Activated gamma-delta T cell treated with Interleukin-2 at 50 U/mL for 16 hours (primary cell): ENCODE measurements around the gene PNMA8A.

ENCODE experiments used
- DNase-seq: peaks from one replicate; pipeline ENCODE4 v3.0.0-alpha.2; 2020

PNMA8A gene

DNA sequence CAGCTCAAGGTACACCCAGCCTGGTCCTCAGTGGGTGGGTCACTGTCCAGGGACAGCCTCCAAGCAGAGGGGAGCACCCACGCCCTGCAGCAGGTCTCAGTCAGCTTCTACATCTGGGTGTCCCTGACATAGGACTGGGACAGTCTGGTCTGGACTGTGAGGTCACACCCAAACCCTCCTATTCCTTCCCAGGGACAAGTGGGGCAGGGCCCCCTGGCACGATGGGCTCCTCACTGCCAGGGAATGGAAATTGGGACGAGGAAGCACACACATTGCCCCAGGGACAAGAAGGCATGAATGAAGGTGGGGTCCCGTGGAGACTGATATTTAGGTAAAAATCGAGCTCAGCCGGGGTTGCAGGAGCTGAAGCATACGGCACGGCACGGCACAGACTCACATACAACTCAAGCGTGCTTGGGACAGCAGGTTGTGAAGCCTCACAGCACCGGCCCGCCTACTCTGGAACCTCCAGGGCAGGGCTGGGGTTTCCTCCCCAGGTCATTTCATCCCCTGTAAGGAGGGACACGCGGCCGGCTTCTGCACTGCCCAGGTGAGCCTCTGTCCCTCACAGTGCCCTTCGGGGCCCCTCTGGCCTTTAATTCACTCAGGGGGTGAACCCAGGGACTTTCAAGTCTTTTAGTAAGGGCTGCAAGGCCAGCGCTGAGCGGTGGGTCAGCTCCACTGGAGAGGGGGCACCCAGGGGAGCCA is 20.8 kb upstream of the PNMA8A start:
- DNase-seq = no peak

DNA sequence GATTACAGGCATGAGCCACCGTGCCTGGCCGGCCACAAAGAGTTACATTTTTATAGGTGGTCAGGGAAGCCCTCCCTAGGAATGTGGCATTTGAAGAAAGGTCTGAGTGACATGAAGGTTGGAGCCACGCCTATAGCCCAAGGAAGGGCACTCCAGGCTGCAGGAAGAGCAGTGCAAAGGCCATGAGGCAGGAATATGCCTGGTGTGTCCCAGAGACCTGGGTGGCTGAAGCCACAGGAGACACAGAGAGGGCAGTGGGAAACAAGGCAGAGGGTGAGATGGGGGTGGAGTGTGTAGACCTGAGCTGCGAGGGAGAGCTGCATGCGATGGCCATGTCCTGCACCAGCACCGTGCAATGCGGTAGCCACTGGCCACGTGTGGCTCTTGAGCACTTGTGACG is 19.4 kb upstream of the PNMA8A start:
- no peak for DNase-seq

DNA sequence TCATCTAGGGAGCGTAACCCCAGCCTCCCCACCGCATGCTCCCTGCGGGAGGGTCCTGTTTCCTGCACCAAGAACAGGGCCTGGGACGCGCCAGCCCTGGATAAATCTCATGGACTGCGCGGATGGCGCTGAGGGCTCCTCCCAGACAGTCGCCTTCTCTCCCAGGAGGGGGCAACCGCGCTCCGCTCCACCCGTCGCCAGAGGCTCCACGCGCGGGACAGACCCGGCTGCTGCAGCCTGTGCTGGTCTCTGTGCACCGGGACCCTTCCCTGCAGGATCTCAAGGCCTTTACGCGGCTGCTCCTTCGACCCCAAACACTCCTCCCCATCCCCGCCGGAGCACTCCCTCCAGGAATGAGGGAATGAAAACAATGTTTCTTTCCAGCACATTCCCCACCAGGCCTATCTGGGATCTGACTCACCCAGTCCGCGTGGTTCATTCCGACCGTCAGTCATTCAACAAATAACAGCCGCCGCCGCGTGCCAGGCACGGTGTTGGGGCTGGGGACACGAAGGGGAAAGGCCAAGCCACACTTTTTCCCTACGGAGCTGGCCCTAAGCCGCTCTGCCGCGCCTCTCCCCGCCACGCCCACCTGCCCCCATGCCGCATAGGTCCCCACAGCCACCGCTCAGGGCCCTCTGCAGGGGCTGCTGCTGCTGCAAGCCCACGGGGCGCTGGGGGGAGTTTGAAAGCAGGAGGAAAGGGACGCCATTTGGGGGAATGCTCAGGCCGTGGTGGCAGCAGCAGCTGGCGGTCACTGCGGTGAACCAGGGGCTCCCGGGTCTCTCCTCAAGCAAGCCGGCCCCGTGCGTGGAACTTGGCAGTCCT is 18.3 kb upstream of the PNMA8A start:
- no peak for DNase-seq

DNA sequence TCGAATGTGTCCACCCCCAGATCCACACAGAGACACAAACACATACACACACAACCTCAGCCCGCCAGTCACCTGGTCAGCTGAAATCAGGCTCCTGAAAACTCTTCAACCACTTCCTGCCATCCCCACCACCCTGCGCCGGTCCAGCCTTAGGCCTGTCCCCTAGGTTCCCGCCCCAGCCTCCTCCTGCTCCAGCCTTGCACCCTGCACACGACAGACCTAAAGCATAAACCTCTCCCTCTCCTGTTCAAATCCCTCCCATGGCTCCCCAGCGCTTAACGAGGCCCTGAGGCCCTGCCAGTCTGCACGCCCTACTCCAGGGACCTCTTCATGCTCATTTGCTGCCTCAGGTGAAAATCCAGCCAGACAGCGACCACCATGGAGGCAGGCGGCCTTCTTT is 17.2 kb upstream of the PNMA8A start:
- no peak for DNase-seq

DNA sequence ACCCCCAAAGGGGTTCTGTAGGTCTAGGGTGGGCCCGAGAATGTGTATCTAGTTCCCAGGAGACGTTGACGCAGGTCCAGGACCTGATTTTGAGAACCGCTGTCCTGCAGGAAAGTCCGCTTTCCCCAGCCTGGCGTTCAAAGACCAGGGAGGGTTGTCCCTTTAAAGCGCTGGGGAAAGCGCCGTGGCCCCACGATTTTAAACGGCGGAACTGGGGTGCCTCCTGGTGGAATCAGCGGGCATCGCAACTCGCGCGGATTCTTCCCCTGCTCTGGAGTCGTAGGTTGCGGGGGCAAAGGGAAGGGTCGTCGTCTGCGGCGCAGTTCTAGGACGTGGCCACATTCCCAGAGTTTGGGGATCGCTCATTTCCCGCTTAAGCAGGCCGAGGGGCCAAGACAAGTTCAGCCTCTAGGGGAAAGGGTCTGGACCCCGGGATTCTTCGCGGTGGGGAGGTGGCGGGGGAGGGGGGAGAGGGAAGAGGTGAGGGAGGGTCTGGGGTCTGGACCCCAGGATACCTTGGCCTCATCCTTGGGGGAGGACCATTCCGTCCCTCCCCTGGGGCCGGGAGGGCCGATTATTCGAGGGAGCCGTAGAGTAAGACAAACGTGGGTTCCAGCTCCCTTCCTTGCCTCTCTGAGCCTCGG is 16.6 kb upstream of the PNMA8A start:
- DNase-seq = peak; percentile 72

DNA sequence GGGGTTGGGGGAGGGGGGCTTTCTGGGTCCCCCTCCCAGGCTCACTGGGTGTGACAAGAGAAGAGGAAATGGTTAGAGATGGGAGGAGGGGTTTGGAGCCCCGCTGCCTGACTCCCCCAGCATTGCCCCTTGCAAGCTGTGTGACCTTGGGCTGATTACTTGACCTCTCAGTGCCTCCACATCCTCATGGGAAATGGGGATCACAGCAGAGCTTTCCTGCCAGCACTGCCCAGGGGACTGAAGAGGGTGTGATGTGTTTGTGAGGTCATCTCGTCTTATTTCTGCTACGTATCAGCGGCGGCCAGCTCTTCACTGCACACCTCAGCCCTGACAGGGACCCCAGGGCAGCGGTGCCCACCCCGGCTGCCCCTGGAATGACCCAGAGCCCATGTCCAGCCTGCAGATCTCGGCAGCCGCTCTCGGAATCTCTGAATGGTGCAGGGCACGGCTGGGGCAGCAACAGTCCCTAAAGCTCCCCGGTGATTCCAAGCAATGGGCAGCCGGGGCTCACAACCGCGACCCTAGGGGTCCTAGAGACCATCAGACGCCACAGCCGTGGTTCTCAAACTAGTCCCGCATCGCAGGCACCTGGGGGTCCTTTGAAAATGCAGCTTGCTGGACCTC is 15.9 kb upstream of the PNMA8A start:
- DNase-seq = no peak

DNA sequence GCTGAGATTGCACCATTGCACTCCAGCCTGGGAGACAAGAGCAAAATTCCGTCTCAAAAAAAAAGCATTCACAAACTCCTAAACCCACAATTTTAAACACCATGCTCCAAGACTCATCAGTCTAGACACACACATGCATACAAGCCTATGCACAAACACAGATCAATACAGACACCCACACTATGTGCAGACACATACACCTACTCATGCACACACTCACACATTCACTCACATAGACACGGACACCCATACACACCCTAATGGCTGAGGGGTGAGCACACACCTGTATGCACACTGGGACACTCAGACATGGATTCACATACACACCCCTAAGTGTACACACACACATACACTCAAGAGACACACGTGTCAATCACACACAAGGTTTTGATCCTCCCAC is 15.0 kb upstream of the PNMA8A start:
- DNase-seq = no peak

DNA sequence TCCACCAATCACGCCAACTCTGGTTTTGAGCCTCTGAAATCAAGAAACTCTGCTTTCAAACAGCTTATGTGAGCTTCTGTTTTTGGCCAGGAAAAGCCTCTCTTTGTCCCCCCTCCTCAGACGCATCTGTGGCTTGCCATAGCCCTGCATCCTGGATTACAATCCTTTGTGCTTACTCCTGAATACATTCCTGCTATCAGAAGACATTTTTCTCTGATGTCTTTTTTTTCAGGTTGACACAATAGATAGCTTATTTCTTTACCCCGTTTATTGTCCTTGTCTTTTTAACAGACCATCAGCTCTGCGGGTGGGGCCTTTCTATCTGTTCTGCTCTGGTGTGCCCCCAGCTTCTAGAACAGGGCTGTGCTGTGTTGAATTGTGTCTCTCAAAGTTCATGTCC is 13.3 kb upstream of the PNMA8A start:
- no peak for DNase-seq

DNA sequence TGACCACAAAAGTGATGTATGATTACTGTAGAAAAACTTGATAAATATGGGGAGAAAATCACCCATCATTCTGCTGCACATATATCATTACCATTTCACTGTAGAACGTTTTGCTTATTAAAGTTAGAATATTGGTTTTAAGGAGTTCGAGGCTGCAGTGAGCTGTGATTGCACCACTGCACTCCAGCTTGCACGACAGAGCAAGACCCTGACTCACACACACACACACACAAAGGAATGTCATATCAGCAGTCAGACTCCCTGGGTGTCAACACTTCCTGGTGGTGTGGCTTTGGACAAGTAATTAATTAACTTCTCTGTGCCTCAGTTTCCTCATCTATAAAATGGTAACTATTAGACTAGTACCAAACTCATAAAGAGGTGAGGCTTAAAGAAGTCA is 11.3 kb upstream of the PNMA8A start:
- DNase-seq = no peak

DNA sequence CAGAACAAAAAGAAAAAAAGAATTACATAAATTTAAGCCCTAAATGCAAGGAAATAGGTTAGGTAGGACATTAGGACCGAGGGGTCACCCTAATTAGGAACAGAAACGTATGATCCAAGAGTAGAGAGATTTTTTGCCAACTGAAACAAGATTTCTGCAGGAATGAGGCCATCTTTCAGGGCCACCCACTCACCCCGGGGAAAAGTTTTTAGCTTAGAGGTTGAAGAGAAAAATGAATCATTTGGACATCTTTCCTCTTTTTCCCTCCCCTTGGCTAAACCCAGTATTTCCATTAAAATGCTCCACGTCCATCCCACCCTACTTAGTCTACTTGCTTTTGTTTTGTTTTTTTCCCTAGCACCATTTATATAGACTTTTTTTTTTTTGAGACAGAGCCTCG is 10.6 kb upstream of the PNMA8A start:
- DNase-seq = no peak

DNA sequence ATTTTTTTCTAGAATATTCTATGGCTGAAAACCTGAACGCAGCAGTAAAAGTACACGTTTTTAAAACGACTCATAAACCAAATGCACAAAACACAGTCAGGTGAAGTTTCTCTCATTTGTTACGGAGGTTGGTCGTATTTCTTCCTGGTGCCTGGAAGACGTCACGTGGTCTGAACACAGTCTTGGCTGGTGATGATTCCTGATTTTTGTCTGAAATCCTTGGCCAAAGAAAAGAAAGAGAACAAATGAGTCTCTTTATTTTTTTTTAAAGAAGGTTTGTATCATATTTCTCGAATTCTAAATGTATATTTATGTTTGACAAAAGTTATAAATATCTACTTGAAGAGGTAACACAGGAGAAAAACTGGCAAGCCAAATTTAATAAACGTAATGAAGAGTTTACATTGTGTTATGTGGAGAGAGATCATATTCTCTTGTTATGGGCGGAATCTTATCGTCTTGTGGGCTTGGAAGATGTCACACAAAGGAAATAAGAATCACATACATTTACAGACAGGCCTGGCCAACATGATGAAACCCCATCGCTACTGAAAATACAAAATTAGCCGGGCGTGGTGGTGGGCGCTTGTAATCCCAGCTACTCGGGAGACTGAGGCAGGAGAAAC is 10.0 kb upstream of the PNMA8A start:
- DNase-seq = no peak

DNA sequence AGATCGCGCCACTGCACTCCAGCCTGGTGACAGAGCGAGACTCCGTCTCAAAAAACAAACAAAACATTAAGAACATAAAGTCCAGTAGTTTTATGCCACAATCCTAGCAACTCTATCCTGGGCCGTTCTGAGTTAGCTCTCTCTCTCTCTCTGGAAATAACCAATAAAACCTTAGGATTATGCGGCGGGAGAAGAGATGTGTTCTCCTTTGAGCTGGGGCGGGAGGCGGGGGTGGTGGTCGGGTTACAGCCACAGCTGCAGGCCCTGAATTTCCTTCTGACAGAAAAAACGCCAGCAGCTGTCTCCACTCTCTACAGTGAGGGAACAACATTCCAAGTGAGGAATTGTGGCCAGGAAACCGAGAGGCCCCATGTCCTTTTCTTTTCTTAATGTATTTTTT is 9.1 kb upstream of the PNMA8A start:
- no peak for DNase-seq

DNA sequence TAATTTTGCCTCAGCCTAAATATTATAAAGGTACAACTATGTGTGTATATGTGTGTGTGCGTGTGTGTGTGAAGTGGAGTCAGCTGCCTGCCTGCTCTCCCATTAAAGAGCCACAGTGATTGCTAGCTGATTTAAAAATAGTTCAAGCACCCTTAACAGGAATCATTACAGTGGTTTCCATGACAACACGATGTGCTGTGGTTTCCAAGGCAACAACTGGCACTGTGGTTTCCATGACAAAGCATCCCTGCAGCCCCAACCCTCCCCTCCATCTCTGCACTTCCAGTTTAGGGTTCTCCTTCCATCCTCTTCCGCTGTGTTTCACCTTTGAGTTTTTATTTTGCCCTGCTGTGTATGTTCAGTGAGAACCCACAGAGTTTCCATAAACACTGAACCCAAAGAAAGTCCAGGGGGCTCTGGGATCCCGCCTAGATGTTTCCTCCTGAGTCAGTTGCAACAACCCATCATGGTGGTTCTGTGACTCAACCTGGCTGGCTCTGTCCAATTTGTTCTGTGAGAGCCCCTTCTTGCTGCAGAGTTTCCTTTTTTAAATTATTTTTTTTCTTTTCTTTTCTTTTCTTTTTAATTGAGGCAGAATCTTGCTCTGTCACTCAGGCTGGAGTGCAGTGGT is 7.1 kb upstream of the PNMA8A start:
- no peak for DNase-seq

DNA sequence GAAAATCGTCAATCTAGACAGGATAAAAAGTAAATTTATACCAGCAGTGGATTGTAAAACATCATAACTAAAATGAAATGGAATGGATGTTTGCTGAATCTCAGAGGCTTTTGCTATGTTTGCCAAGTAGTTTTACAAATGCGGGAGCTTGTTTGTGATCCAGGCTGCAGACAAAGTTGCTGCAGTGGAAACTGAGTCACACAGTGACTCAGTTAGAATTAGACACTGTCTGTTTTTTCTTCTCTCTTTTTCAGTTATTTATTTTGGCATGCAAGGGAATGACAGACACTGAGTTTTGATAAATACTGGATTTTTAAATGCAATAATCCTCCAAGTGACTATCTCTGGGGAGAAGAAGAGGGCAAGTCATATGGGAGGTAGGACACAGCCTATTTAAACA is 4.6 kb upstream of the PNMA8A start:
- no peak for DNase-seq

DNA sequence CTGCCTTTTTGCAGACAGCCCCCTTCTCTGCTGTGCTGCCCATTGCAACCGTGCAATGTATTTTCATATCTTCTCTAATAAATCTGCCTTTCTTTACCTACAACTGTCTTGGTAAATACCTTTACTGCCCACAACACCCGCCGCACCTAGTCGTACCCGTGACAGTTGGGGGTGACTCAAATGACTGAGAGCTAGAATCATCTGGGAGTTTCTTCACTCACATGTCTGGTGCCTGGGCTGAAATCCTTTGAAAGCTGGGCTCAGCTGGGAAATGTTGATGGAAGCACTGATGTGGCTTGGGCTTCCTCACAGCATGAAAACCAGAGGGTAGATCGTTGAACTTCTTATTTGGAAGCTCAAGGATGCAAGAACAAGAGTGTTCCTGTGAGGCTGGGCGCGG is 2.8 kb upstream of the PNMA8A start:
- DNase-seq = no peak

DNA sequence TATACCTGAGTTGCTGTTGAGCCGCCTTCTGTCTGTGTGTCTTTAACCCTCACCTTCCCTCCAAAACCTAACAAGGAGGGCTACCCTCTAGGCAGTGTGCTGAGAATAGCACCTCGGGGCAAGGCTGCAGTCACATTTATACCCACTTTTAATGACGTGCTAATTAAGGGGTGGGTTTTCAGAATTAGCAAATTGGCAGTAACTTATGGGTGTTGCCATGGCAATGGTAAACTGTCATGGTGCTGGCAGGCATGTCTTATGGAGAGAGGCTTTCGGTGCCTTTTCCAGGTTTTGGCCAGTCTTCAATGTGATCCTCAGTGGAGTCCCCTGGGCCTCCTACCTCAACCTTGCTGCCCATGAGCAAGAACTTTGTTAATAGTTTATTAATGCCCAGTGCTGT is 1.2 kb upstream of the PNMA8A start:
- no peak for DNase-seq

DNA sequence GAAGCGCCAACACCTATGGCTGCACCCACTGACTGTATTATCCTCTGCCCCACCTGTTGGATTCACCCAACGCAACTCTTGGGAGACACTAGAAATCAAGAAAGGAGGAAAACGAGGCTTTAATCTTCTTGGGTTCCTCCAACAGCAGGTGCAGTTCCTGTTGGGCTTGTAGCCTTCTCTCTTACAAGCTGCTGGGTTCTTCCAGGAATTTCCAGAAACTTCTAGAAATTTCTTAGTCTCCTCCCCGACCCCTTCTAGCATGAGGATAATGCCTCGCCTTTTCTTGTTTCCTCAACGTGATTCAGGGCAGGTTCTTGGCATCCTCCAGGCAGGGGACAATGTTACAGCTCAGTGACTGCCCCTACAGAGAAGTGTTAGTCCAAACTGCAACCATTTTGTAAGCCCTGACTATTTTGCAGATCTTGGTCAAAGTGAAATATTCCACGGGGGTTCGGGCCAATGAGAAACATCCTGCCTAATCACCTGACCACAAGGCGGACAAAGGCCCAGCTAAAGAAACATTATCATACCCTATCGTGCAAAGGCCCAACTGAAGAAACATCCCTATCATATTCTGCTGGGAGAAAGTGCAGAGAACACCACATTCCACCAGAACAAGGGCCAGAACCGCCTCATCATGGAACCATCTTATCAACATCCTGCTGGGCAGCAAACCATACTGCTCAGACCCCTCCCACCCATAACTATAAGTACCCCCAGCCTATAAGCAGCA is 614 bp upstream of the PNMA8A start:
- DNase-seq = no peak

DNA sequence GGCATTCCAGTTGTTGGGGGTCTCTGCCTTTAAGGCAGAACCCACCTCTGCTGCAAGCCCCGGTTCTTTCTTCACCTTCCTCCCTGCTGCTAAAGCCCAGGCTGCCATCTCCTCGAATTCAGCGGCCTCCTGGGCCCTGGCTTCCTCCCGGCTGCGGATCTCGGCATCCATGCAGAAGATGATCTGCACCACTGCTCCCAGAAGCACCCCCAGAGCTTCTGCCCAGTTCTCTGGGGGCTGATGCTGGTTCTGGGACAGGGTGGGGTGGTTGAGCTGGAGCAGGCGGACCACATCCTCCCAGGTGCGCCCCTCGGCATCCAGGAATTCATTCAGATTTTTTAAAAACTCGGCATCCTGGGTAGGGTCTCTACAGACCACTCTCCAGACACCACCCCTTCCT is 987 bp downstream of the PNMA8A start:
- DNase-seq = no peak

DNA sequence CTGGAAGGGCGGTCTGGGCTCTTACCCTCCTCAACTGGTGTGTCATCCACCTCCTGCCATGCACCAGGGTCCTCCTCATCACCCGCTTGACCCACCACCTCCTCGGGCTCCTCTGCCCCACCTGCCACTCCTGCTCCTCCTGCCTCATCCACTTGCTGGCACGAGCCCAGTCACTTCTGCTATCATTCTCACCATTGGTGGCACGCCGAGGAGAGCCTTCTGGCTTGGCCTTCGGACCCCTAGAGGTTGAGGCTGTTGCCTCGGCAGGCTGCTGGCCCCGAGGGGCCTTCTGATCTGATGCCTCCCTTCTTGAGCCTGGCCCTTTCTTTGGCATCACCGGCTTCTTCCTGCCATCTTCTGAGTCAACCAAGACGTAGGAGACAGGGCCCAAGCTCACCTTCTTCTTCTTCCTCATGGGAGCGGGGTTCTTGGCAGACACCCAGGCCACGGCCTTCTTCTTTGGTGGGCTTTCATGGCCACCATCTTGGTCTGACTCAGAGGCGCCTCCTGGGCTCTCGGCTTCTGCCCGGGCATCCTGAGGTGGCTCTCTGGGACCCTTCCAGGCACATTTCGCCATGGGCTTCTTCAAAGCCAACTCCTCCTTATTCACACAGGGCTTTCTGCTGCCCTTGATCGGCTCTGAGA is 1.7 kb downstream of the PNMA8A start:
- DNase-seq = no peak

DNA sequence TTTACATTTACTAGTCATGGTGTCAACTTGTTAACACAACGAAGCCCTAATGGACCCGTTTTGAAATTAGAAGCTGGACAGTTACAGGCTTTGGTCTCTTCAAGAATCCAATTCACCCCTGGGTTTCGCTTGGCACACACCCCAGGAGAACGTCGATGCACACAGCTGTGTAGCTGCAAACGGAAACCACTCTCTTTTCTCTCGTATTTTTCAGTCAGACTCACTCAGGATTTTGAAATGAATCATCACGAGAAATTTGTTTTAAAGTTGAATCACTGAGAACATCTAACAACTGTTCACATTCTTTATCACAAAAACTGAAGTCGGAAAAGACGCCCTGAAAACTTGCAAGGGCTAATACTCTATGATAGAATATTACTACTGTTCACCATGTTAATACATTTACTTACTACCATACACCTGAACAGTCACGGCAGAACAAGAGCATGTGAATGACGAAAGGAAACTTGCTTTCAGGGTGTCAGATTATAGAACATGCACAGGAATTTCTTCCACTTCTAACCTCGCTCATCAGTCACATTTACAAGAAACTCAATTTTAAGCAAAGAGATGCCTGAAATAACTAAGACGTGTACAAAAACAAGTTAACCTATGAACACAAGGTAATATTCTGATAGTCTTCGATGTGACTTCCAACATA is 4.7 kb downstream of the PNMA8A start:
- no peak for DNase-seq

DNA sequence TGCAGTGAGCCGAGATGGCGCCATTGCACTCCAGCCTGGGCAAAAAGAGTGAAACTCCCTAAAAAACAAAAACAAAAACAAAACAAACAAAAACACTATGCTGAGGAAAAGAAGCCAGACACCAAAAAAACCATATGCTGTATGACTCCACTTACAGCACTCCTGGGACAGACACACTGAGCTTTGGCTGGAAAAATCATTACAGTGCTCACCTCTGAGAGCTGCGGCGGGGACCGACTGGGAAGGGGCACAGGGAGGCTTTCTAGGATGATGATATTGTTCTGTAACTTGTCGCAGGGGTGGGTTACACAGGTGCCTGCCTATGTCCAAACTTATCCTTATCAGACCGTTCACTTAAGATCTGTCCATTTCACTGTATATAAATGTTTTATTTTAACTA is 7.8 kb downstream of the PNMA8A start:
- no peak for DNase-seq
